GM18873 (cell line): ENCODE data around the gene TTBK2.

Source experiments
- ATAC-seq: cut with Tn5 transposase; IDR thresholded peaks from one replicate; pipeline ENCODE4 v1.9.1; 2021; ENCODE audit warnings: mild to moderate bottlenecking, moderate library complexity, moderate number of reproducible peaks; ENCODE audit not compliant: unreplicated experiment, low FRiP score

TTBK2 gene

DNA sequence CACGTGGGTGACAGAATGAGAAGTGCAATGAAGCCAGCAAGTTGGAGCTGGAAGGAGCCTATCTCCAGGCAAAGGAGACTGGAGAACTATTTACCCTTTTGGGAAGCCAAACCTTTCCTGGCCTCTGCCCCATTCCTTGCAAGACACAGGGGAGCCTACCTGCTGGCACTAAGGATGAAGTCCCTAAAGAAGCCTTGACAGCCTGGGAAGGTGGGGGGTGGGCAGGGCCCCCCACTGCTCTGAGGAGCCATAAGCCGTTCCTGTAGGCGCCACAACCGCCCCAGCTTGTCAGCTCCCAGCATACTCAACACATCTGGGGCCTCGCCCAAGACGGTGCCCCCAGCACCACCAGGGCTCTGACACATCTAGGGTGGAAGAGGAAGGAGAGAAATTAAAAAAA is 189.1 kb downstream of the TTBK2 start:
- no peak for ATAC-seq

DNA sequence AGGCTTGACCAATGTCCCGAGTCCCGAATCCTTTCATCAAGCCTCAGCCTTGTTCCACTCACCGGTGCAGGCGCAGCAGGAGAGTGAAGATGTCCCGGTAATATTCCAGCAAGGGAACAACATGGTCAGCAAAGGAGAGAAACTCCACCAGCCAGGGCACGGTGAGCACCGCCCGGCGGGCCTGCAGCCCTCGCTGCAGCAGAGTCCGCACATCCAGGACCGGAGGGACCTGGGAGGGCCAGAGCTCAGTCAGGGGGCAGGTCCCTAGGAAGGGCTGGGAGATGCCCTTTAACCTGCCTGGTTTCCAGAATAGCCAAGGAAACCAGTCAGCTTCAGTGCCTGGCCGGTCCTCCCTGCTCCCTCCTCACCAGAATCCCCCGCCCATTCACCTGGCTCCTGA is 190.0 kb downstream of the TTBK2 start:
- ATAC-seq, result no peak

DNA sequence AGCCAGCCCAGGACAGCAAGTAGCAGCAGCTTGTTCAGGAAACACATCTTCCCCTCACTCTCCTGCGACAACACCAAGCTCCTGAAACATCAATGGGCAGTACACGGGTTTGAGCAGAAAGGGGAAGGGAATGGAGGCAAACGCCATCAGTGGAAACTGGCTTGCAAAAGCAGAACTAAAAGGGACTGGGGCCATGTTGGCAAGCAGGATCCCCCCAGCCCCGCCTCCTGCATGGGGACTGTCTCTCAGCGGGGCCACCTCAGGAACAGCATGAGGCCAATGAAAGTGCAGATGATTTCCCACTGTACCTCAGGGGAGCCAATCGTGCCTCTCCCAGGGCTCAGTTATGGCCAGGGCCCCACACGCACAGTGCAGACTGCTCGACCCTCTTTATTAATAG is 190.4 kb downstream of the TTBK2 start:
- no peak for ATAC-seq

DNA sequence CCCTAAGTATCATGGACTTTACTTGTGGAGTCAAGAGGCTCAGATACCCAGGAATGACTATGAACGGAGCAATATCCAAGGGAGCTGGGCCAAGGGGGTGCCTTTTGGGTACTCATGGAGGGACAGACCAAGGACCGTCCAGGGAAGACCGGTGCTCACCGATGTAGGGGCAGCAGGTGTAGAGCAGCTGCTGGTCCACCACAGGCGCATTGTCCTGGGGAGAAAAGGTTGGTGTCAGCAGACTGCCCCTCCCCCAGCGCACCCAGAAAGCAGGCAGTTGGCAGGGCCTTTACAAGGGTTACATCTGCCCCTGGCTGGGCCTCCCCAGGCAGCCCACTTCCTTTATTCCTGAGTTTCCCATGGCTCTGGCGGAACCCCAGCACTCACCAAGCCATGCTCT is 191.2 kb downstream of the TTBK2 start:
- ATAC-seq, result no peak

DNA sequence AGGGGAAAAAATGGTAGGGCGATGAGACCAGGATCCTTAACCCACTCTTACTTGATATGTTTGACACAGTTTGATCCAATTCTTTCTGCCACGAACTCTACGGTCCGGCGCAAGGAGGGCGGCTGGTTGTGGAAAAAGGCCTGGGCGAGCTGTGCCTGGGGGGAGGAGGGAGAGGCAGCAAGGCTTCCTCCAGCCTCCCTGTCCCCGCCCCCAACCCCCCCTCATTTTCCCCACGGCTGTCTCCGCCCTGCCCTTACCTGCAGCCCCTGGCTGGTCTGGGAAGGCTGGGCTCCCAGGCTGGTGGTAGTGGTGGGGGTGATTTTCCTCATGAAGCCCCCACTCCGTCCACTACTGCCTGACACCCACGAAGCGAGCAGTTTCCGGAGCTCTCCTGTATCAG is 191.6 kb downstream of the TTBK2 start:
- ATAC-seq, result no peak

DNA sequence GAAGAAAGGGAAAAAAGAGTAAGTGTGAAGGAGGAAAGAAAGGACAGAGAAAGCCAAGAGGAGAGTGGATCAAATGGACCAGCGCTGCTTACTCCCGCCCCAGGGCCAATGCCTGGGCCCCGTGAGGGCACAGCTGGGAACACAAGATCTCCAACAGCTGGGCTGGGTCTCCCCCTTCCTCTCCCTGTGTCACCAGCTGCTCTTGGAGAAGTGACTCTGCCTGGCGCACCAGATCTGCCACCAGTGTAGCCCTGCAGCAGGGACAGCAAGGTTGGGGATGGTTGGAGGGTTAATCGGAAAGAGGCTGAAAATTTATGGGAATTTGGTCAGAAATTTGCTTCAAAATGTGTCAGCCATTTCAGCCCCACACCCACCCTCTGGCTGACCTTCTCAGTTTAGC is 192.0 kb downstream of the TTBK2 start:
- no peak for ATAC-seq

DNA sequence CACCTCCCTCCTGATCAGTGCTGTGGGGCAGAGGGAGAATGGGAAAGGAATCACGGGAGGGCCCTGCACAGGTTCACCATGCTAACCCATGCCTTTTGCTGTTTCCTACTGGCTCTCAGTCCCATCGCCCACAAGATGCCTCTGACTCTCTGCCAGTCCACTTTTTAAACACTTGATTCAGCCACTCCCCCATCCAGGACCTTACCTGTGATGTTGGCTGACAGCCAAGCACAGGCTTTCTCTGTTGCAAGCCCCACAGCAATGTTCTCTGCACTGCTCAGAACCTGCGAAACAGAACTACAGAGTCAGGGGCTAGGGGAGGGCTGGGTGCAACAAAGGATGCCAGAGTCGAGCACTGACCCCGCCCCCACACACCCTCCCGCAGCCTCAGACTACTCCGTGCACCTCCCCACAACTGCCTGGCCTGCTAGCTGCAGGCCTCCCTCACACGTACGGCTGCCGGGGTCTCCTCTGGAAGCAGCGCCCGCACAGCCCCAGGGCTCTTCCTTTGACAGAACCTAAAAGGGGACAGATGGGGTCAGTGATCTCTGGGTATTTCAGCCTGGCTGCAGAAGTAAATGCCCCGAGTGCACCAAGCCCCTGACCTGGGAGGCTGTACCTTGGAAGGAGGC is 192.7 kb downstream of the TTBK2 start:
- no peak for ATAC-seq

DNA sequence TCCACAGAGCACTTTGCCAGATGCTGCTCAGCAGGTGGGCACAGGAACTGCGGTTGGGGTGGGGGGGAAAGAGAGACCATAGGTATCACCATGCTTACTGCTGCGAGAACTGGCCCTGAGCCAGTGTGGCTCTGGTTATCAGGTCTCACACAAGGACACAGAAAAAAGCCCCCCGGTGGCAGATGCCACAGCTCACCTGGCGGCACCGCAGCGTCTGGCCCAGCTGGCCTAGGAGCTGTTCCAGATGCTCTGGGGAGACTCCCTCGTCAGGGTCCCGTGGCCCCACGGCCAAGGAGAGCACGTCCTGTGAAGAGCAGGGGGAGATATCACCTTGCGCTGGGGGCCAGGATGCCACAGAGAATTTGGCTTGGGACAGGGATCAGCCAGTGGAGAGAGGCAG is 194.5 kb downstream of the TTBK2 start:
- no peak for ATAC-seq

DNA sequence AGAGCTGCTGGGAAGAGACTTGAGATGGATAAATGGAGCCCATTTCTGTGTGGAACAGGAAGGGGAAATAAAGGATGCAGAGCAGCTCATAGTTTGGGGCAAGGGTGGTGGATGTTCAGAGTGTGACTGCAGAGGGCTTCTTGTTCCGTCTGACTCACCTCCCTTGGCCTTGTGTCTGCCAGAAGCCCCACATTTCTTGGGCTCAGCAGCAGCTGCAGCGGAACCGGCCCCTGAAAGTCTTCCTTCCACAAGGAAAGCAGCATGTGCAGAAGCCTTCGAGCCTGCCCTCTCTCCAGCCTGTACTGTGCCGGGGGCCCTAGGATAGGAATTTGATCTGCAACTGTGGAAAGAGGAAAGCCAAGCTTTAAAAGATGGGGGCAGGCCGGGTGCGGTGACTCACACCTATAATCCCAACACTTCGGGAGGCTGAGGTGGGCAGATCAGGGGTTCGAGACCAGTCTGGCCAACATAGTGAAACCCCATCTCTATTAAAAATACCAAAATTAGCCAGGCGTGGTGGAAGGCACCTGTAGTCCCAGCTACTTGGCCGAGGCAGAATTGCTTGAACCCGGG is 195.2 kb downstream of the TTBK2 start:
- ATAC-seq, result no peak

DNA sequence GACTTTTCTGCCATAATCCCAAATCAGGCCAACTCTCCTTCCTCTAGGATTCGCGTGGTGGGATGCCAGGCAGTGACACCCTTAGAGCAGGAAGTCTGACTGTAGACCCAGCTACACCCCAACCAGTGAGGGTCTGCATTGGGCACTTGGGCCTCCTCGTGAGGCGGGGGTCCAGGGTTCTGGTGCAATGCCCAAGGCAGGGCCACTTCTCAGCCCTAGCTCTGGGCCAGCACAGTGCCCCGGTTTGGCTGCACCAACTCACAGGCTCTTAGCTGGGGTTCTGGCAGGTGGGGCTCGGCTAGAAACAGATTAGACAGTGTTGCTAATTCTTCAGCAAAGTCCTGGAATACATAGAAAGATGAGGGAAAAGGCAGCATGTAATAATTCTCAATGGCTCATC is 196.3 kb downstream of the TTBK2 start:
- ATAC-seq, result no peak

DNA sequence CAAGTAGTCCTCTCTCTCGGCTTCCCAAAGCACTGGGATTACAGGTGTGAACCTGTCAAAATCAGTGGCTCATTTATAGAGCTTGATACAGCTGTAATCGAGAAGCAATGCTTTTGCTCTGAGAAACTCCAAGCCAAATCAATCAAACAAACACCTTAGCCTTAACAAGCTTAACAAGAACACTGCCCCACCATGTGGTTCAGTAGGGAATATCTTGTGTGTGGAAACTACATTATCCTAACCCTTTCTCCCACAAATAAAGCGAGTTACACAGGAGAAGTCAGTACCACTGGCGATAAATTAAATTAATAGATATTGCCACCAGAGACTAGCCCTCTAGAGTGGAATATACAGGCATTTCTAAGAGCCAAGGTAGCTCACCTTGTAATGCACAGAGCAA is 197.5 kb downstream of the TTBK2 start:
- no peak for ATAC-seq

DNA sequence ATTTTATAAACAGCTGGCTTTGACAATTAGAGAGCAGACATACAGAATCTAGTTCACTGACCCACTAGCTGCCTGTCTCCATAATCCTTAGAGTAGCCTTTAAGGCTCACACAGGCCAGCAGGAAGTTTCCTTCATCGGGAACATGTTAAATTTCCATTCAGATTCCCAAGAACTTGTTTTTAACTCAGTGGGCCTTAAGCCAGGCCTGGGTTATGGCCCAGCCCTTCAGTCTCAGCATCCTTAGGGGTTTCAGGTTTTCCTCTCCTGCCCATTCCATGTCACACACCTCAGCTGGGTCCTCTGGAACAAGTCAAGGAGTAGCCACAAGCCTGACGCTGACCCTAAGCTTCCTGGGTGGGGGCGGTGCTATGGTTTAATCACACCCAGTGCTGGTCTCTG is 198.7 kb downstream of the TTBK2 start:
- ATAC-seq, result no peak

DNA sequence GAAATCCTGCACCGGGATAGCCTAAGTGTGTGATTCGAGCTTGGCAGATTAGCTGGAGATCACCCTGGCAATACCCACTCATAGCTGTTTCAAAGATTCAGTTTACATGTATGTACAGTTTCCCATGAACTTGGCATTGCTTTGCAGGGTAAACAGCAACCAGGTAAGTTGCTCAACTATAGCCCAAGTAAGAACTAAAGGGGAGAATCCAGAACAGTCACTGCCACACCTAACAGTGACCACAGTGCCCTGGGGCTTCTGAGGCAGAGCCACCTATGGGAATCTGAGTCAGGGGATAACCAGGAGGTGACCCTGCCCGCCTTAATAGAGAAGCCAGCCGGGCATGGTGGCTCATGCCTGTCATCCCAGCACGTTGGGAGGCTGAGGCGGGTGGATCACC is 199.6 kb downstream of the TTBK2 start:
- no peak for ATAC-seq

DNA sequence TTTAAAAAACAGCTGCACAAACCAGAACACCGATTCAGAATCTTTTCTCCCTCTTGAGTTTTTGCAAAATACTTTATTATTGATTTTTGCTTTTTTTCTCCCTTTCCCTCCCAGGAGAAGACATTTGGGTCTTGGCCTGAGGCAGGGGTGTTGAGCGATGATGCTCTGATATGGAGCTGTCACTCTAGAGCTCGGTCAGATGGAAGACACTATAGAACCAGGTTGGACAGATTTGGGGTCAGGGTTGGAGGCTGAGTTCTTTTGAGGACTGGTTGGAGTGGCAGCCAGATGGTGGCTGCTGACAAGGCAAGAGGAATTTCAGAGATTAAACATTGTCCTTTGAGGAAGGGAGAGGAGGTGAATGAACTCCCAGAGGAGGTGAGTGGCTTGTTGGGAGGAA is 200.5 kb downstream of the TTBK2 start:
- no peak for ATAC-seq

DNA sequence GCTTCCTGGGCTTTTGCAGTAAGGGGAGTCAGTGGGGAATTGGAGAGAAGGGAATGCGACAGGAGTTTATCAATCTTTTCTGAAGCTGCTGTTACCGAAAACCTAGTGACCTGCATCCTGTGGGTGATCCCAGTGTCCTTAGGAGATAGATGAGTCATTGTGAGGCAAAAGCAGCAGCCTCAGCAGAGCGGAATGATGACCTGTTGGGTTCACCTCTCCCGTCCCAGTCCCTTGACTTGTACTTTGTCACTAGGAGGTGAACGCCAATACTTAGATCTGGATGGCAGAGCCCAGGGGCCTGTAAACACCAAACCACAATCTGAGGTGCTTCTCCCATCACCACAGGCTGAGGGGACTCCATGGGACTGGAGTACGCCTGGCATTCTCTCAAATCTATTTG is 201.5 kb downstream of the TTBK2 start:
- no peak for ATAC-seq

DNA sequence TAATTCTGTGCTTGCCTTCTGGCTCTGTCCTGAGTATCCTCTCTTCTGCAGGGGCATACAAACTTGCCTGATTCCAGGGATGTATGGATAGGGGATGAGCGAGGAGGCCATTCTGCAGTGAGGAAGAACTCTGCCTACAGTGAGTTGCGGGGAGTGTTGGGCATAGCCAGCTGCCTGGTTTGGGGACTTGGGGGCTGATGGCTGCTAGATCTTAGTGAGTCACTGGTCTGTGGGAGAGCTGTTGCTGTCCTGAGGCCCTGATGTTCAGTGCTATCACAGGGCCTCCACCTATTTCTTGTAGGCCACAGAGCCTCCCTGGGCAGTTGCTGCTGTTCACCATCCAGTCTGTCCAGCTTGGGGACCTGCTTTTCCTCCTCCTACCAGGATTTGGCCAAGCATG is 204.0 kb downstream of the TTBK2 start:
- ATAC-seq, result no peak

DNA sequence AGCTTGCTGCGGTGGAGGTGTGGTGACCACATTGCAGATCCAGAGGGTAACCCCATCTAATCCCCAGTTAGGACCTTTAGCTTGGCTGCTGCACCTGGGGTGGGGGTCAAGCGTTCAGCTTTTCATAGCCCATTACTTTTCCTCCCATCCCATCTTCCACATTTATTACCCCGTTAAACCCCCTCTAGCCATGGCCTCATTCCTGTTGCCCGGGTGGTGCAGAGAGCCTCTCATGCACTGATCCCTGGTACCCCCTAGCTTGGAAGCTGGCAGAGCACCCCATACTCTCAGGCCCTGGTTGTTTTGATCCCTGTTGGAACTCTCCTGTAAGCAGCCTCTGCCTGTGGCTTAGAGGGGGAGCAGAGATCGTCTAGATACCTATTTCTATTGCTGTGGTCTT is 204.5 kb downstream of the TTBK2 start:
- no peak for ATAC-seq

DNA sequence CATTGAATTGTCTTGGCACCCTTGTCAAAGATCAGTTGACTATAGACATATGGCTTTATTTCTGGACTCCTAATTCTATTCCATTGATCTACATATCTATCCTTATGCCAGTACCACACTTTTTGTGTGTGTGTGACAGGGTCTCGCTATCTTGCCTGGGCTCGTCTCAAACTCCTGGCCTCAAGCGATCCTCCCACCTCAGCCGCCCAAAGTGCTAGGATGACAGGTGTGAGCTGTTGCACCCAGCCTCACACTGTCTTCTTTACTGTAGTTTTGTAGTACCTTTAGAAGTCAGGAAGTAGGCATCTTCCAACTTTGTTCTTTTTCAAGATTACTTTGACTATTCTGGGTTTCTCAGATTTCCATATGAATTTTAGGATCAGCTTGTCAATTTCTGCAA is 208.0 kb downstream of the TTBK2 start:
- ATAC-seq, result no peak

DNA sequence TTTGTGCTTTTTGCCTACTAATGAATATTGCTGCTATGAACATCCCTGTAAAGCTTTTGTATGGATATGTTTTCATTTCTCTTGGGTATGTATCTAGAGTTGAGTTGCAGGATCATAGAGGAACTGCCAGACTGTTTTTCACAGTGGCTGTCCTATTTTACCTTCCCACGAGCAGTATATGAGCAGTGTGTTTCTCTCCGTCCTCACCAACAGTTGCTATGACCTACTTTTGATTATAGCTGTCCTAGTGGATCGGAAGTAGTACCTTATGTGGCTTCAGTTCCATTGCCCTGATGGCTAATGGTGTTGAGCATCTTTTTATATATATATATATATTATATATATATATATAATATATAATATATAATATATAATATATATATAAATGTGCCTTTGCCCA is 208.8 kb downstream of the TTBK2 start:
- no peak for ATAC-seq

DNA sequence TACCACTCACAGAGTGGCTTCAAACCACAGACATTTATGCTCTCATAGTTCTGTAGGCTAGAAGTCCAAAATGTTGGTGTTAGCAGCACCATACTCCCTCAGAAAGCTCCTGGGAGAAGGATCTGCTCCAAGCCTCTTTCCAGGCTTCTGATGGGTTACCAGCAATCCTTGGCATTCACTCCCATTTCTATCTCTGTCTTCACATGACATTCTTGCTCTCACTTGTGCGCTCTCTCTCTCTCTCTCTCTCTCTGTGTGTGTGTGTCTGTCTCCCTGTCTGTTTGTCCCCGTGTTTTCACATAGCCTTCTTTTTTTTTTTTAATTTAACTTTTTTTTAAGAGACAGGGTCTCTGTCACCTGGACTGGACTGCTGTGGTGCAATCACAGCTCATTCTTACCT is 209.9 kb downstream of the TTBK2 start:
- no peak for ATAC-seq

DNA sequence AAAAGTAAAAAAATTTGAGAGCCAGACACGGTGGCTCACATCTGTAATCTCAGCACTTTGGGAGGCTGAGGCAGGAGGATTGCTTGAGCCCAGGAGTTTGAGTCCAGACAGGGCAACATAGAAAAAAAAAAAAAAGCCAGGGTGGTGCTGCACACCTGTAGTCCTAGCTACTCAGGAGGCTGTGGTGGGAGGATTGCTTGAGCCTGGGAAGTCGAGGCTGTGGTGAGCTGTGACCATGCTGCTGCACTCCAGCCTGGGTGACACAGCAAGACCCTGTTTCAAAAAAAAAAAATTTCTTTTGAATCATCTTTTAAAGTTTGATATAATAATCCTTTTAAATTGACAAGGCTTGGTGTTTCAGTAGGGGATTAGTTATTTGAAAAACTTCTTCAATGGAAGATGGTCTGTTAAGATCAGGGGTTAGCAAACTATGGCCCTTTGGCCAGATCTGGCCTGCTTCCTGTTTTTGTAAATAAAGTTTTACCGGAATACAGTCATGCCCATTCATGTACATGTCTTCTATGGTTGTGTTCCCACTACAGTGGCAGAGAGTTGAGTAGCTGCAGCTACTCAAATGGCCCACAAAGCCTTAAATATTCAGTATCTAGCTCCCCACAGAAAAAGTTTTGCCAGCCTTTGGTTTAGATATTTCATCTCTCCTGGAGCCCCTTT is 212.6 kb downstream of the TTBK2 start:
- ATAC-seq, result no peak

DNA sequence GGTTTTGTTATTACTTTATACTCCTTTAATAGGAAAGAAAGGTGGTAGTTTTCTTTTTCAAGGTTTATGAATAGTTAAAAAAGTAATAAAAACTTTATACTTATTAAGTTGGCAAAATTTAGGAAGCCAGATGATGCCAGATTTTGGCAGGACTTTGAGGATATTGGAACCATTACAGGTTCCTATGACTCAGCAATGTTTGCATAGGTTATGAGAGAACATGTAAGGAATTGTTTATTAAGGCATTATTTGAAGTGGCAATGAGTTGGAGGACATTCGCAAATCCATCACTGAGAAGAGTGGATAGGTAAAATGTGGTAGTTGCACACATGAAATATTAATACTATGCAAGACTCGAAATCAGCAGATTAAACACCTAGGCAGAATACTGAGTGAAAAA is 213.5 kb downstream of the TTBK2 start:
- no peak for ATAC-seq
